Right hindlimb (tissue), 1 donor: Measurements from ENCODE around the gene RBM18.

Experiments
- DNase-seq: peaks from one replicate; pipeline ENCODE4 v3.0.0-alpha.2; 2018

RBM18 gene

GRCh38 chr9:122264360-122265148 lies at the start of gene RBM18, which contains the start of gene MRRF:
Gene RBM18 (minus strand): TSS chr9:122264840. CDS start chr9:122261492, 3,348 bp downstream.
Gene MRRF (plus strand): TSS chr9:122264882. CDS start chr9:122270892, 6,010 bp downstream.
- DNase-seq, result peak; percentile 95

DNA sequence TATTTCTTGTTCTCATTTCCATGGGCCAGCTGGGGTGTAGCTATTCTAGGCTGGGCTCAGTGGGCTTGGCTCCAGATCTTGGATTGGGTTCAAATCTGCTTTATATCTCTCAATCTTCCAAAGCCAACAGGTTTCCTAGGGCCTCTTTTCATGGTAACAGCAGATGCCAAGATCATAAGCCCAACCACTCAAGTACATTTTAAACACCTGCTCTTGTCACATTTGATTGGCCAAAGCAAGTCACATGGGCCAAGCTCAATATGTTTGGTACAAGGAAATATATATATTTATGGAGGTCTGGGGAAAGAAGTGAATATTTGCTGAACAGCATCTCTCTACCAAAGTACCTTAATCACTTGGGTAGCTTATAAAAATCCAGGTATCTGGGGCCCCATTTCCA lies 49.5 kb upstream of the RBM18 start:
- no peak for DNase-seq

GRCh38 chr9:122309861-122310260 lies 45.2 kb upstream of the RBM18 start:
- no peak for DNase-seq

DNA sequence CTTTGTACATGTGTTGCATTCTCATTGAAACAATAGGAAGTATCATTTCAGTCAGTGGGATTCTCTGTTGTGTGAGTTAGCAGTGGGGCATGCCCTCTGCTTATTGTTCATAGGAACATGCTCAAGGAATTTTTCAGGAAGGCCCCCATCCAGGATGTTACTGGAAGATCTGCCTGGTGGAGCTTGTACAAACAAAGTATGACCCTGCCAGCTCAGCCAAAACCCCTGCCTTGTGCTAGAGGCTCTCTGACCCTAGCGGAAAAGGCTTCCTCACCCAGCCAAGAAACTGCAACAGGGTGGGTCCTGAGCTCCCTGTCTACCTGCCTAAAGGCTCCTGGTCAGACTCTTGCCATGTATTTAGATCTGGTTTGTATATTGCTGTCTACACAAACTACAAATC lies 43.3 kb upstream of the RBM18 start:
- no peak for DNase-seq

- DNase-seq, result no peak
Observed at GRCh38 chr9:122307061-122307460, 42.4 kb upstream of the RBM18 start.

GRCh38 chr9:122302237-122303093 lies 37.8 kb upstream of the RBM18 start:
- no peak for DNase-seq

GRCh38 chr9:122297512-122297911 lies 32.9 kb upstream of the RBM18 start:
- no peak for DNase-seq

DNA sequence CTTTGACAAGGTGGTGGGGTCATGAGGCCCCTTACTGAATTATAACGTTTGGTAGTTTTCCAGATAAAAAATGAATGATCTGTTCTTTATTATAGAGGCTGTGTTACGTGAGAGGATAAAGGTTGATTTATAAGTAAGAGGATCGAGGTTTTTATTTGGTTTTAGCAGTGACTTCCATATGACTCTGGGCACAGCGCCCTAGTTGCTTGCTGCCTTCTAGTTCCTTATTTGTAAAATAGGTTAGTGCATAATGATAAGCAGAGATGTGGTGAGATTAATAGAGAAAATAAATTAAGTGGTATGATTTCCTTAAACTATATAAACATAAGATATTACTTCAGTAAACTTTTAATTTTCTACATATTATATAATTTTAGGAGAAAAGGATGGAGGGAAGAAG lies 29.9 kb upstream of the RBM18 start:
- DNase-seq, result no peak

GRCh38 chr9:122291458-122291857 lies 26.8 kb upstream of the RBM18 start:
- no peak for DNase-seq

GRCh38 chr9:122287214-122287720 lies 22.6 kb upstream of the RBM18 start:
- DNase-seq, result no peak

DNA sequence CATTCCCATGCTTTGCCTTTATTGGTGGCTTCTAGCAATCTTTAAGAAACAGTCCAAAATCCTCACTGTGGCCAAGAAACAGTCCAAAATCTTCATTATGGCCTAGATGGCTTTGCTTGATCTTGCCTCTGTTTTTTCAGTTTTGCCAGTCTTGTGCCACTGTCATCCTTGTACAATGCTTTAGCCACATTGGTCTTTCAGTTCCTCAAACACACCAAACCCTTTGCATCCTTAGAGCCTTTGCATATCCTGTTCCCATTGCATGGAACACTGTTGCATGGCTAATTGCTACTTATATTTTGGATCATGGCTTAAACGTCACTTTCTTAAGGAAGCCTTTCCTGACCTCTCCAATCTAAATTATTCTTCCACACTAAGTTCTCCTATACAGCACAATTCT lies 22.1 kb upstream of the RBM18 start:
- DNase-seq, result no peak

- no peak for DNase-seq
Observed at GRCh38 chr9:122281368-122281767, 16.7 kb upstream of the RBM18 start.

DNA sequence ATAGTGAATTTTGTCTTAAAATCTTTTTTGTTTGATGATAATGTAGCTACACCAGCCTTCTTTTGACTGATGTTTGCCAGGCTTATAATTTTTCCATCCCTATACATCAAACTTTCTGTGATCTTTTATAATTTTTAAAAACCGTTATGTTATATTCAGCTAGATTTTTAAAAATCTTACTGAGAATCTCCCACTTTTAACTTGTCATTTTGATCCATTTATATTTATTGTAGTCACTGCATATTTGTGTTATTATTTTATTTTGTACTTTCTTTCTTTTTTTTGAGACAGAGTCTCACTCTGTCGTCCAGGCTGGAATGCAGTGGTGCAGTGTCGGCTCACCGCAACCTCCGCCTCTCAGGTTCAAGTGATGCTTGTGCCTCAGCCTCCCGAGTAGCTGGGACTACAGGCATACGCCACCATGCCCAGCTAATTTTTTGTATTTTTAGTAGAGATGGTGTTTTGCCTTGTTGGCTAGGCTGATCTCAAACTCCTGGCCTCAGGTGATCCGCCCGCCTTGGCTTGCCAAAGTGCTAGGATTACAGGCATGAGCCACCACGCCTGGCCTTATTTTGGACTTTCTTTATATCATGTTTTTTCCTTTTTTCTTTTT lies 12.8 kb upstream of the RBM18 start:
- DNase-seq, result no peak

GRCh38 chr9:122276096-122276495 lies 11.5 kb upstream of the RBM18 start:
- no peak for DNase-seq

- DNase-seq, result no peak
Observed at GRCh38 chr9:122274055-122274454, 9.4 kb upstream of the RBM18 start.

DNA sequence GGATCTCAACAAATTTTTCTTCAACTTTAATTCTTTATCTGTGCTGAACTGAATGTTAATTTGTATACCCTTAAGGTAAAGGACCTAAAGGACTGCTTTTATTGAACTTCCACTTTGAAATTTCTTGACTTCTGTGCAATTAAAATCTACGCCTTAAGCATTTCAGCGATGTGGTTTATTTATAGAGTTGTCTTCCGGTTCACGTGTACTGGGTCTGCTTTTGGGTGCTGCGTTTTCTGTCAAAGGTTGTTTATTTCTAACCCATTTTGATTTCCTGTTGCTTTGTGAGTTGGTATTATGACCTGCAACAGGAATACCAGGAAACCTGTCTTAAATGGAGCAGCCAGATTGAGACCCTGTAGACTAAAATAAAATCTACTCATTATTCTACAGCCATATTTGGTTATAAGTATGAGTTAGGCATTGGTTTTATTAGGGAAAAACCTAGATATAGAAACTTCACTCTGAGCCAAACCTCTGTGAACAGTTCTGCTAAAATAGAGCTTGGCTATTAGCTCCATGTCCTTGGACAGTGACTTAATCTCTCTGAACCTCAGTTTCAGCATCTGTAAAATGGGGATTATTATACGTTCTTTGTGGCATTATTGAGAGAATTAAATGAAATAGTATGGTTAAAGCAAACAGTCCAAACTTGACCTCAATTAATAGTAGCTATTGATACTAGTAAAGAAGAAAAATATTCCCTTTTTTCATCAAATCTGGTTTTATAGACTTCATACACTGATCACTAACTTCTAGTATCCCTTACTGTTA lies 3.6 kb upstream of the RBM18 start:
- no peak for DNase-seq

- DNase-seq, result peak; percentile 23
Observed at GRCh38 chr9:122265149-122265915, 692 bp upstream of the RBM18 start.

DNA sequence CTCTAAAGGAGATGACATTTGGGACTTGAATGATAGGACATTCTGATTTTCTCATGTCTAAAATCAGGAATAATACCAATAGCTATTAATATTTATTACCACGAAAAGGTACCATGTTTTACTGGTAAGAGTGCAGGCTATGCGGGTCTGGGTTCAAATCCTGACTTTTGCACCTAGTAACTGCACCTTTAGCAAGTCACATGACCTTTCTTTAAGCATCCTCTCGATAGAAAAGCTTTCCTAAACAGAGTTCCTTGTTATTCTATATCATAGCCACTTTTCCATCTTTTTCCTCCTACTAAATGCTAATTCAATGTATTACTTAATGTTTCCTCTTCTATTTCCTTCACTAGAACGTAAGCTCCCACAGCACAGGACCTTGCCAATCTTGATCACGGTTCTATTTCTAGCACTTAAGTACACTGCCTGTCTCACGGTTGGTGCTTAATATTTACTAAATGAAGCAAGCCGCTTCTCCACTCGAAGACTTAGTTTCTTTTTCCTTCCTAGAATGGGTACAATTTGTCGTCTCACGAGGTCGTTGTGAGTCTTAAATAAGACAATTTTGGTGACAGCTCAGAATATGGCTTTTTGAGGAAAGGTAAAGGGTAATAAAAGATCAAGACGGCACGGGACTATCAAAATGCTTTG lies 816 bp downstream of the RBM18 start:
- DNase-seq, result no peak

DNA sequence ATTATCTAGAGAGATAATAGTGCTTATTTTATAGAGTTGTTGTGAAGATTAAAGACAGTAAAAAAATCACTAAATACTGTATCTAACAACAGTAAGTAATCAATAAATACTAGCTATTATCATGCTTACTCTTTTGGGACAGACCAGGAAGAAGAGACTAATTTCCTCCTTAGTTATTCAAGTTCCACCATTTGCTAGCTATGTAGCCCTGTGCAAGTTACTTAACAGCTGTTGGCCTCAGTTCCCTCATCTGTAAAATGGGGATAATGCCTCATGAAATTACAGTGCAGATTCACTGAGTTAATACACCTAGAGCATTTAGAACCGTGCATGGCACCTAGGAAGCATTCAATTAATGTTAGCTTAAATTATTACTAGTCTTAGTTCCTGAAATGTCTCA lies 2.6 kb downstream of the RBM18 start:
- no peak for DNase-seq

GRCh38 chr9:122261469-122261881 lies 3.2 kb downstream of the RBM18 start:
- peak; percentile 48 for DNase-seq

DNA sequence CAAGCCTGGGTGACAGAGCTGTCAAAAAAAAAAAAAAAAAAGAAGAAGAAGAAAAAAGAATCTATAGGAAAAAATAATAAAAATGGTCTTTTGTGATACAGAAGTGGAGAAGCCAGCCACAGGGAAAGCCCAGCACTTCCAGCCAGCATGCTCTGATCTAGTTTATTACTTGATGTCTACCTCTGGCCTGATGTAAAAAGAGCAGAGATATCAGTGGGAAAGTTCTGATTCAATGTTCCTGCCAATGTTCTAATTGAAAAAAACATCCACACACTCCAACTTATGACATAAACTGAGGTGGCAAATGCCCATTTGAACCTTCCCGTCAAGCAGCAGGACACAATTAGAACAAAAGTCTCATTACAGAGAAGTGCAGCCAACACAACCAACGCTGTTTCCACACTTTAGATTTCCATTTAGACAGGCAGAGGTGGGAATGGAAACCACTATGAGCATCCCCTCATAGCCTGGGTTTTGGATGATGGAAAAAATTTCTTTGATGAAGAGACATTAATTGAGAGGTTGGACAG lies 5.7 kb downstream of the RBM18 start:
- DNase-seq, result no peak
